GM13977 (cell line): ENCODE results near the gene MEF2D.

Experiments used
- DNase-seq: peaks from one replicate; pipeline ENCODE4 v3.0.0; 2012; ENCODE audit warnings: low spot score
- in situ Hi-C: fragments of 300-500 bp; cut with MboI; formaldehyde crosslinking; loops from one replicate; pipeline ENCODE4 v1.12.0; 2022; ENCODE audit warnings: low sequenced_read_pairs, low pct_unique_long_range_greater_than_20kb, mixed read lengths, inconsistent platforms; ENCODE audit not compliant: unreplicated experiment
- TF ChIP-seq, protein P1 (sequence below): IDR thresholded peaks from 2 replicates; pipeline ENCODE4 v1.5.1; 2012; ENCODE audit warnings: mild to moderate bottlenecking, control low read depth; ENCODE audit not compliant: insufficient read depth; ENCODE audit errors: extremely low read depth, missing control alignments

The MEF2D gene

DNA sequence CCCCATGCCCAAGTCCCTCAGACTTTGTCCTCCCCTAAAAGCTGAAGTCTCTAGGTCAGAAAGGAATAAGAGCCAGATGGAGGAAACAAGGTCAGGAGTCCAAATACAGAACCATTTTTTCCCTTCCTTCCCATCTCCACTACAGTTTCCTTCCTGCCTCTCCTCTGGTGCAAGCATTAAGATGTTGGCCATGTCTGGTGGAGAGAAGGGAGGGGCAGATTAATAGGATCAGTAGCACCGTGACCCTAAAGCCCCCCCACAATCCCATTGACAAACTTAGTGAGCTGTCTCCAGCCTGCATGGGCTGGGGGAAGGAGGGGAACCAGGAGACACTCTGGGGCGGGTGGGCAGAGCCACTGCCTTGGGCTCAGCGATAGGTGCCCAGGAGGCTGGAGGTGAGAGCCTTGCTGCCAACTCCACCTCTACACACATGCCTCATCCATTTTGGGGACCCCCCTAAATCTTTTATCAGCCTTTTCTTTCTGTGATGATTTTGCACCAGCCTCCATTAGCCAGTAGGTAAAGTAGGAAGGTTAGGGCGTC lies 71.8 kb downstream of the MEF2D start:
- DNase-seq, result no peak
- TF ChIP-seq, protein P1, sequence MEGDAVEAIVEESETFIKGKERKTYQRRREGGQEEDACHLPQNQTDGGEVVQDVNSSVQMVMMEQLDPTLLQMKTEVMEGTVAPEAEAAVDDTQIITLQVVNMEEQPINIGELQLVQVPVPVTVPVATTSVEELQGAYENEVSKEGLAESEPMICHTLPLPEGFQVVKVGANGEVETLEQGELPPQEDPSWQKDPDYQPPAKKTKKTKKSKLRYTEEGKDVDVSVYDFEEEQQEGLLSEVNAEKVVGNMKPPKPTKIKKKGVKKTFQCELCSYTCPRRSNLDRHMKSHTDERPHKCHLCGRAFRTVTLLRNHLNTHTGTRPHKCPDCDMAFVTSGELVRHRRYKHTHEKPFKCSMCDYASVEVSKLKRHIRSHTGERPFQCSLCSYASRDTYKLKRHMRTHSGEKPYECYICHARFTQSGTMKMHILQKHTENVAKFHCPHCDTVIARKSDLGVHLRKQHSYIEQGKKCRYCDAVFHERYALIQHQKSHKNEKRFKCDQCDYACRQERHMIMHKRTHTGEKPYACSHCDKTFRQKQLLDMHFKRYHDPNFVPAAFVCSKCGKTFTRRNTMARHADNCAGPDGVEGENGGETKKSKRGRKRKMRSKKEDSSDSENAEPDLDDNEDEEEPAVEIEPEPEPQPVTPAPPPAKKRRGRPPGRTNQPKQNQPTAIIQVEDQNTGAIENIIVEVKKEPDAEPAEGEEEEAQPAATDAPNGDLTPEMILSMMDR, result no peak
- in situ Hi-C loops, result no loop called here

DNA sequence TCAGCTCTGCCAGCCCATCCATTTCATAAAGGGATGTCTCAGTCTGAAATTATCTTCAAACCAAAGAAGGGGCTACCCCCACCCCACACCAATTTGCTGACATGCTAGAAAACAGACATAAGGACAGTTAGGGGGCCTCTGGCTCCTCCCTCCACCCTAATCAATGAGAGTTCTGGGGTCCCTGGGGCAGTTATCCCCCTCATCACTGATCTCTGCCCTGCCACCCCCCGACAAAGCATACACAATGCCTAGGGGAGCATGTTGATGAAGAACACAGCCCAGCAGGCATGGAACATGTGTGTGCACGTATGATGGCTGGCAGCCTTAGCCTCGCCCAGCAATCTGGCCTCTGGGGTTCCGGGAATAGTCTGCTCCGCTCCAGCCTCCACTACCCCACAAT lies 72.6 kb downstream of the MEF2D start:
- TF ChIP-seq, protein P1, result no peak
- in situ Hi-C loops, result no loop called here
- no peak for DNase-seq

DNA sequence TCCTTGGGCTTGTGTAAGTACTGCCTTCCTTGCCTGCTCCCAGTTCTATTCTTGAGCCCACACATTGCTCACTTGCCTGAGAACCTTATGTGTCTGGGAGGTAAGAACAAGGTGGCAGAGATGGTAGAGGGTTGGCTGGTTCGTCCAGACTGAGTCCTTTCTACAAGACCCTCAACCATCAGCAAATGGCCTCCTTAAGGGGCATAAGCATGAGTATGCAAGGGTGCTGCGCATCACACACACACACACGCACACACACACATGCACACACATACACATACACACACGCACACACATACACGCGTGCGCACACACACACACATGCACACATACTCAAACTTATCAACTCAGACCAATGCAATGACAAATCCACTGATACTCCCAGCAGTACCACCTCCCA lies 74.6 kb downstream of the MEF2D start:
- DNase-seq, result no peak
- TF ChIP-seq, protein P1, result no peak
- in situ Hi-C loops, result no loop called here

DNA sequence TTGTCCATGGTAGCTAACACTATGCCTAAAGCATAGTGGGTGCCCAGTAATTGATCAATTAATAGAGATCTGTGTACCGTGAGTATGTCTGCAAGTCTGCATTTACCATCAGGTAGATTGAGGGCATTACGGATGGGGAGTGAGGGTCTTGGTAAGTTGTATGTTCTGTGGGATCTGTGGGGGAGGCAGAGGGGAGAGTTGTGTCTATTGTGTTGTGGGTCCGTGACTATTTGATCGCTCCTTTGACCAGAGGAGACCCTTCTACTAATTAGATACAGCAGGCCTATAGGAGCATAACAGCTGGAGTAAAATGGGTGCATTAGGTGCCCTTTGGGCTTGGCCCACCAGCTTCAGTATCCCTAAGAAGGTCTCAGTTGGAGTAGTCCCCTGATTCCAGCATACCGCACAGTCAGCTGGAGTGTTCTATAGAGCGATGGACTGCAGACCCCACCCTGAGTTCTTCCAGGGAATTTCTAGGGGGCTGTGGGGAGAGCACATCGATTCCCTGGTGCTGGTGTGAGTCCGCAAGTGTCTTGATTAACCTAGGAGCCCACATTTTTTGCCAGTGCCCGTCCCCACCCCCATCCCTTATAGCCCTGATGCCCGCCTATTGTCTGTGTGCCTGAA lies 75.7 kb downstream of the MEF2D start:
- TF ChIP-seq, protein P1, result no peak
- in situ Hi-C loops, result no loop called here
- DNase-seq, result no peak

DNA sequence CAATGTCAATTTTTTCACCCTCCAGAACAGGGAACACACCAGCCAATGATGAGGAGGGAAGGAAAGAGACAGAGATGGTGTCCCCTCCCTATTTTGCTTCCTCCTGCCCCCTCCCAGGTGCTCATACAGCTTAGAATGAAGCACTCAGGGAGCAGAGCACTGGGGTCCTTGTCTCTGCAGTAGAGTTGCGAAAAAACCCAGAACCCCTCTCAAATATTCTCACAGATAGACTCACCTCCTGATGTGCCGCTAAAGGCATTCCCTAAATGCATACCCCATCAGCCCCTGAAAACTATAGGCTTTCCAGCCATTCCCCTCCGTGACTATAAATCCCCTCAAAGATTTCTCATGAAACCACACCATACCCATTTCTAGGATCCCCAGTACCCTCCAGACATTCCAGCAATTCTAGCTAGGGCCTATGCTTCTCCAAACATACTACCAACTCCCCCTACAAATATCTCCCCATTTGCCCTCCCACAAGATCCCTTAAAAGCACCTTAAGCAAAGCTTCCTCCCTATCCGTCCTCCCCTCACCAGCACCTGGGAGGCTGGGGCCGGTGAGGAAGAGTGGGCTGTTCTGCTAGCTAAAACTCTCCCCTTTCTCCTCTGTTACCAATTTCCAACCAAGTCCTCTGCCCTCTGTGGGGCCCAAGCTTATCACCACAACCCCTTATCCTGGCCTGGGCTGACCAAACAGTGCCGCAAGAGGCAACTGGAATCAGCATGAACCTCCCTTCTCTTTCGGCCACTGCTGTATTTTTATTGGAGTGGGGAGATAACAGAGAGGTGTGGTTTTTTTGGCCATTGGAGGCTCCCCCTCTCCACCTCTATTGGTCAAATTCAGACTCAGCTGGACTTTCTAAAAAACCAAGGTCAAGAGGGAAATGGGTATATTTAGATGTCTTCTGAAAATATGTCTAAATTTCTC lies 76.9 kb downstream of the MEF2D start:
- DNase-seq, result no peak
- TF ChIP-seq, protein P1, result no peak
- in situ Hi-C loops, result no loop called here

DNA sequence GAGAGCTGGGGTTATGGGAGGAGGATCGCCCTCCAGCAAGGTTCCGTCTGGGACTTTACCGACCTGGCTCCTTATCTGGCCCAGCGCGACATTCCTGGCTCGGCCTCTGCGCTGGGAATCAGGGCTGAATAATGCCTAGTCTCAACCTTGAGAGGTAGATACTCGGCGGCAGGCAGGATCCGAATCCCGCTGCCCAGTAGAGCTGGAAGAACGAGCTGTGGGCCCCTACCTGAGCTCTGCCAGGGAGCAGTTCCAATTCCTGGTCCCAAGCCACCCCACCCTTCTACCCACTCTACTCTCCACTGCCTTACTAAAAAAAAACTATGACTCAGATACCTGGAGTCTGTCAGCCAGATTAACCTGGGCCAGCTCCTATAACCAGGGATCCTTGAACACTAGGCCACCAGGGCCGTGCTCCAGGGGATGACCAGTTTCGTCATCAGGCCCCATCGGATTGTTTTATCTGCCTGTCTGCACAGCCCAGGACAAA lies 77.9 kb downstream of the MEF2D start:
- no peak for DNase-seq
- TF ChIP-seq, protein P1, result no peak
- in situ Hi-C loops, result no loop called here
